Measurements from ENCODE around the gene CHTOP.

- no peak for TF ChIP-seq POLR2A (IDR thresholded peaks at IDR 0.05; ENCODE audit: low read depth, low read length)
- TF ChIP-seq POLR2AphosphoS5 (IDR thresholded peaks at IDR 0.05; ENCODE audit: low read depth, low read length): no peak
These were observed 21.0 kb upstream of the CHTOP start, which contains the start of gene S100A16 for GRCh38 chr1:153612755-153613331.

Measured in GM12891 (cell line).